G401.6 (cell line): ENCODE measurements around the gene NAXD.
"Not testable (repeated sequence)": the region's sequence is repeated elsewhere in the genome, so short reads cannot be mapped to it uniquely, and the experiment has no call there.

Source experiments
- FAIRE-seq: peaks from 2 replicates; lab custom pipeline; 2012; peaks lifted over from hg19 to GRCh38; lab: Jason Lieb, UNC

NAXD gene

GRCh38 chr13:110665491-110666254 is 50.3 kb downstream of the NAXD start:
- FAIRE-seq = no peak

- no peak for FAIRE-seq
These were observed 50.8 kb downstream of the NAXD start for GRCh38 chr13:110666255-110666533.

GRCh38 chr13:110669036-110669435 is 53.7 kb downstream of the NAXD start:
- no peak for FAIRE-seq

DNA sequence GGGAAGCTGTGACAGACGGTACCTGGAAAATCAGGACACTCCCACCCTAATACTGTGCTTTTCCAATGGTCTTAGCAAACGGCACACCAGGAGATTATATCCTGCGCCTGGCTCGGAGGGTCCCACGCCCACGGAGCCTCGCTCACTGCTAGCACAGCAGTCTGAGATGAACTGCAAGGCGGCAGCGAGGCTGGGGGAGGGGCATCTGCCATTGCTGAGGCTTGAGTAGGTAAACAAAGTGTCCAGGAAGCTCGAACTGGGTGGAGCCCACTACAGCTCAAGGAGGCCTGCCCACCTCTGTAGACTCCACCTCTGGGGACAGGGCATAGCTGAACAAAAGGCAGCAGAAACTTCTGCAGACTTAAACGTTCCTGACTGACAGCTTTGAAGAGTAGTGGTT is 54.5 kb downstream of the NAXD start:
- FAIRE-seq = not testable (repeated sequence)

DNA sequence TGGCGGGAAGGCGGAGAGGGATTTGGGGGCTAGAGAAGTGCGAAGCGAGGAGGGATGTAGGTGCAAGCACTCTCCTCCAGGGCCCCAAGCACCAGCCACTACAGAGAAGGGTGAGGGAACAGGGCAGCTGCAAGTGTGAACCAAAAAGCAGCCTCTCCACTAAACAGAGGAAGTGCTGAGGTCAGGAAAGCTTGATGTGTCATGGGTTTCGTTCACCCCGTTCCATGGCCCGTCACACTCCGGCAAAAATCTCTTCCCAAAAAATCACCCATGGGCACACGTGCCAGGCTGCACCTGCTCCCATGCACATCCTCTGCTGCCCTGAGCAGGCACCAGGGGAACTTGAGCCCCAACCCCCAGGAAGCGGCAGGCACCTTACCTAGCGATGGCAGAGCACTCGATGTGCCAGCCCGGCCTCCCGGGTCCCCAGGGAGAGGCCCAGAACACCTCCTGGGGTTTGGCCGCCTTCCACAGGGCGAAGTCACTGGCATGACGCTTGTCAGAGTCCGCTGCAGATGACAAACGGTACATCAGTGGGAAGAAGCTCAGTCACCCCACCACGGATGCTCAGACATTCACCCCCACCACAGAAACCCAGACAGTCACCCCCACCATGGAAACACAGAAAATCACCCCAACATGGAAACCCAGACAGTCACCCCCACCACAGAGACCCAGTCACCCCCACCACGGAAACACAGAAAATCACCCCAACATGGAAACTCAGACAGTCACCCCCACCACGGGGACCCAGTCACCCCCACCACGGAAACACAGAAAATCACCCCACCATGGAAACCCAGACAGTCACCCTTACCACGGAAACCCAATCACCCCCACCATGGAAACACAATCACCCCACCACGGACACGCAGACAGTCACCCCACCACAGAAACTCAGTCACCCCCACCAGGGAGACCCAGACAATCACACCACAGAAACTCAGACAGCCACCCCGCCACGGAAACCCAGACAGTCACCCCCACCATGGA is 61.5 kb downstream of the NAXD start:
- no peak for FAIRE-seq

DNA sequence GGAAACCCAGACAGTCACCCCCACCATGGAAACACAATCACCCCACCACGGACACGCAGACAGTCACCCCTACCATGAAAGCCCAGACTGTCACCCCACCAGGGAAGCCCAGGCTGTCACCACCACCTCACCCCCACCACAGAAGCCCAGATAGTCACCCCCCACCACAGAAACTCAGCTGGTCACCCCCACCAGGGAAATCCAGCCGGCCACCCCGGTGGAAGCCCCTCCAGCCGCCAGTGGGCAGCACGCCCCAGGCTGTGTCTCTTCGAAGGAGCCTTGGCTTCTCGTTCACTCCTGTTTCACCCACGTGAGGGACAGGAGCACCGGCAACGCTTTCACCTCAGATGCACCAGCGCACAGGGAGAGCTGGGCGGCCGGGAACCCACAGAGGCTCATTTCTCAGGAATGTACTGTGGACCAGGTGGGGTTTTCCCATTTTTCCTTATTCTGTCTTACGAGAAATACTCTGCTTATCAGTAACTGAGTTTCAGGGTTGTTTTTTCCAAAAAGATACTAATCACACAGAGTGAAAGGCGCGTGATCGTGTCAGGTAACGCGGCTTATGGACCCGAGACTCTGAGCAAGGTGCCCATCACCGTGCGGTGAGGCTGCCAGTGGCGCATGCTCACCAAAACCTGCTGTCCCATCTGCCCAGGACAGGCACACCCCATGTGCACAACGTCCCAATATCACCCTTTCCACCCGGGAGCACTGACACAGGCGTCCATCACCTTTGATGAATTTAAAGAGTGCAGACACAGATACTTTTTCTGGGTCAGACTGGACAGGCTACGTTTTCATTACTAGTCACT is 62.6 kb downstream of the NAXD start:
- FAIRE-seq = no peak

DNA sequence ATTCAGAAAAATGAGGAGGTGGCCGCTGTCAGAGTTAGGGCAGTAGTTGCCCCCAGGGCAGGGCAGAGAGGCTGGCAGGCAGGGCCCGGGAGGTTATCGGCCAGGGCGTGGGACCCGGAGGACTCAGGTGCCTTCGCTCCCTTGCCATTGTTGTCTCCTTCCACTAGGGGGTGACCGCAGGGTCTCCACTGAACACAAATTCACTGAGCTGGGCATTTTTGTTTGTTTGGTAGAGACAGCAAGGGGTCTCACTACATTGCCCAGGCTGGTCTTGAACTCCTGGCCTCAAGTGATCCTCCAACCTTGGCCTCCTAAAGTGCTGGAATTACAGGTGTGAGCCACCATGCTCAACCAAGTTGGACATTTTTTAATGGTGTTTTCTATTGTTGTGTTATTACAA is 65.5 kb downstream of the NAXD start:
- no peak for FAIRE-seq

- FAIRE-seq = no peak
These were observed 66.7 kb downstream of the NAXD start for GRCh38 chr13:110681868-110682550.

- FAIRE-seq = no peak
These were observed 67.4 kb downstream of the NAXD start for GRCh38 chr13:110682746-110683145.

GRCh38 chr13:110683203-110683883 is 68.0 kb downstream of the NAXD start:
- no peak for FAIRE-seq

- FAIRE-seq = no peak
These were observed 68.6 kb downstream of the NAXD start for GRCh38 chr13:110683921-110684320.

GRCh38 chr13:110684388-110685056 is 69.2 kb downstream of the NAXD start:
- no peak for FAIRE-seq

- FAIRE-seq = no peak
These were observed 70.1 kb downstream of the NAXD start for GRCh38 chr13:110685305-110686020.

DNA sequence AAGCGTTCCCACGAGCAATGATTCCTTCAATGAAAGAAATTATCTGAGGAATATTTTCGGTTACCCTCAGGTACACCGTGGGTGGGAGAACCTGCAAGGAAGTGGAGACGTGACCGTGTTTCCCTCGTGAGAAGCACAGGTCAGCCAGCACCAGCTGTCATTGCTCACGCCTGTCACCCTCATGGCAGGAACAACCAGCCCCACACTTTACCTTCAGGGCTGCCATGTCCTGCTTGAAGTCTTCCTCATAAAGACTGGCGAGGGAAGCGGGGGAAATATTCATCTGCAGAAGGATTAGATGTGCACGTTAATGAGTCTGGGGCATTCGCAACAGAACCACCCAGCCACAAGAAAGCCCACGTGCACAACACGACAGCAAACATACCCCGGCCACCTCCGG is 72.4 kb downstream of the NAXD start:
- FAIRE-seq = no peak

DNA sequence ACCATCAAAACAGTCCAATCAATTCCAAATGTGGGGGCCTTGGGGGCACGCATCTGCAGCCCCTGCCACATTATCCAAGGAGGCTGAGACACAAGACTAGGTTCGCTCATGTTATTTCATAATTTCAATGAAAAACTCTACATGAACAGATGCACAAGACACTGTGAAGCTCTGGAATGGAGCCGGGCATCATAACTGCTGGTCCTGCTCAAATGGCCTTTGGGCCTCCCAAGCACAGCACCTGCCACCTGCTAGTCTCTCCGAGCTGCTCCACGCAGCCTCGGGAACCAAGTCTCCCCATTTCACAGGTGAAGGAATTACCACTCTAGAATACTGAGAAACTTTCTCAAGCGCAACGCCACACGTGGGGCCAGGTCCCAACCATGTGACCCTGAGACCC is 73.7 kb downstream of the NAXD start:
- no peak for FAIRE-seq
